GM18517 (cell line): ENCODE measurements around the gene MERTK.
"Not testable (repeated sequence)": the region's sequence is repeated elsewhere in the genome, so short reads cannot be mapped to it uniquely, and the experiment has no call there.

Experiments used
- ATAC-seq: cut with Tn5 transposase; IDR thresholded peaks from one replicate; pipeline ENCODE4 v1.9.1; 2021; ENCODE audit warnings: mild to moderate bottlenecking, moderate library complexity; ENCODE audit not compliant: unreplicated experiment

Gene MERTK

GRCh38 chr2:111909079-111909478 lies 10.7 kb downstream of the MERTK start:
- no peak for ATAC-seq

GRCh38 chr2:111909997-111910396 lies 11.6 kb downstream of the MERTK start:
- not testable (repeated sequence) for ATAC-seq

- no peak for ATAC-seq
Observed at GRCh38 chr2:111910609-111911277, 12.3 kb downstream of the MERTK start.

DNA sequence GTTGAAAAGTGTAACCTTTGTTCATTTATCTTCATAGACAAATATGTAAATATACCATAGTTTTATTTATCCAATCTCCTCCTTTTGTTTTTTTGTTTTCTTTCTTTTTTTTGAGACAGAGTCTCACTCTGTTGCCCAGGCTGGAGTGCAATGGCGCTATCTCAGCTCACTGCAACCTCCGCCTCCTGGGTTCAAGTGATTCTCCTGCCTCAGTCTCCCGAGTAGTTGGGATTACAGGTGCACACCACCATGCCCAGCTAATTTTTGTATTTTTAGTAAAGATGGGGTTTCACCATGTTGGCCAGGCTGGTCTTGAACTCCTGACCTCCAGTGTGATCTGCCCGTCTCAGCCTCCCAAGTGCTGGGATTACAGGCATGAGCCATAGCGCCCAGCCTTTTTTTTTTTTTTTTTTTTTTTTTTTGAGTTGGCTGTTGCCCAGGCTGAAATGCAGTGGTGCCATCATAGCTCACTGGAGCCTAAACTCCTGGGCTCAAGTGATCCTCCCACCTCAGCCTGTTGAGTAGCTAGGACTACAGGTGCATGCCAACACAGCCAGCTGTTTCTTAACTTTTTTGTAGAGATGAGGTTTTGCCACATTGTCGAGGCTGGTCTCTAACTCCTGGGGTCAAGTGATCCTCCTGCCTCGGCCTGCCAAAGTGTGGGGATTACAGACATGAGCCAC lies 13.0 kb downstream of the MERTK start:
- not testable (repeated sequence) for ATAC-seq

GRCh38 chr2:111912547-111912946 lies 14.1 kb downstream of the MERTK start:
- ATAC-seq, result no peak

GRCh38 chr2:111917106-111917505 lies 18.7 kb downstream of the MERTK start:
- no peak for ATAC-seq

GRCh38 chr2:111918383-111918806 lies 20.0 kb downstream of the MERTK start:
- no peak for ATAC-seq

GRCh38 chr2:111919365-111919764 lies 21.0 kb downstream of the MERTK start:
- ATAC-seq, result no peak

DNA sequence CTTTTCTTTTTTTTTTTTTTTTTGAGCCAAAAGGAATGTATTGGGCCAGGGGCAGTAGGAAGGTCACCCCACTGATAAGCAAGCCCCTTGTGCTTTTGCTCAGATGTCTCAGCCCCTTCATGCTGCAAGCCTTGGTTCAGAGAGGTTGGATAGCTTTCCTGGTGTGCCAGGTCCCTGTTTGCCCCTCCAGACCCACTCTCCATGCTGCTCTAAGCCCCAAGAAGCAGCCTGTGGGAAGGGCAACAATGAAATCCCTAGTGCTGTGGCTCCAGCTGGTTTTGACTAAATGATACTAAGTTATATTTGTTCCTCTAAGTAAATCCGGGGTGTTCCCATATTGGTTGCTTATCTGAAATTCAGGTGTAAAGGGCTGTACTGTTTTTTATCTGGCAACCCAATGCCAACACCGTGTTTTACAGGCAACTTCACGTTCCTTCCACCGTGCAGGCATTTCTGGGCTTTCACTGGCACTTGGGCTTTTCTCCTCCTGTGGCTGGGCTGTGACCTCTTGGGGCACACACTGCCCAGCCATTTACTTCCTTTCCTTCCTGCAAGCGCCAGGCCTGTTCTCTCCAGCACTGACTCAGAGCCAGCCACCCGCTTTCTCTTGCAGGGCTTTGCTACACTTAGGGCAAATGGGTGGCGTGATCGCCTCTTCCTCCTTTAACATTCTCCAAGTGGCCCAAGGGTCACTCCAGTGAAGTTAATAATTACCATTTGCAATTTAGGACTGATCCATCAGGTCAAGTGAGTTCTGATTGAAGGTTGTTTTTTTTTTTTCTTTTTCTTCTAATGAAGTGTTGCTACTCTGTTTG lies 21.6 kb downstream of the MERTK start:
- ATAC-seq, result no peak

- no peak for ATAC-seq
Observed at GRCh38 chr2:111923276-111923804, 24.9 kb downstream of the MERTK start.

DNA sequence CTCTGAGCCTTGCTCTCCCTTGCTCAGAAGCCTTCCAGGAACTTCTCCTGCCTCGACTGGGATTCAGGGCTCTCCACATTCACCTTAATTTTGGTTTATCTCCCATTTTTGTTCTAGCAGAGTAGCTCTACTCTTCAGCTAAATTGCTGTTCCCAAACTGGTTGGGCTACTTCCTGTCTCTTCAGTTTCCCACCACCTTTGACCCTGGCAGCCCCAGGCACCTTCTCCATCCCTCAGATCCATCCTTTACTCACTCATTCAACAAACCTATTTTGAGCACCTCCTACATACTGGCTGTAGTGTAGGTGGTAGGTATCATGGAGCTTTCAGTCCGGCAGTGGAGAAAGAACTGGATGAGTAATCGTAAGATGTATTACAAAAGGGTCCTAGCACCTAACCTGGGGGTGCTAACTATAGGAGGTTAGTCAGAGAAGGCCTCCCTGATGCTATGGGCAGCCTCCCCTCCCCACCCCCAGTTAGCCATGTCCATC lies 26.3 kb downstream of the MERTK start:
- ATAC-seq, result no peak

DNA sequence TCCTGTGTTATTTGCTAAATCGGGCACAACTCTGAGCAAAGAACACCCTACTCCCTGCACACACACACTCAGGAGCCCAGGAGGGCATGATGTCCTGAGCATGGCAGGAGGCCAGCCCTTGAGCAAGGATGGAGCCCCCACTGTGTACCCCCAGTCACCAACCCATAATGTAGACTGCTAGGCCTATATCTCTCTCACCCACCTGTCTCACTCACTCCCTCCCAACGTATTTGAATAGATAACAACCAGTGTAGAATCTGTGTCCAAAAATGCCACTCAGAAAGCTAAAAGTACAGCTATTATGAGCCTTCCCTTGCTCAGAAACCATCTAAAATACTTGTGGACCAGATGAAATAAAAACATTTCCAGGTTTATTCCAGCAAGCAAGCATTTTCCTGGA lies 29.3 kb downstream of the MERTK start:
- no peak for ATAC-seq

DNA sequence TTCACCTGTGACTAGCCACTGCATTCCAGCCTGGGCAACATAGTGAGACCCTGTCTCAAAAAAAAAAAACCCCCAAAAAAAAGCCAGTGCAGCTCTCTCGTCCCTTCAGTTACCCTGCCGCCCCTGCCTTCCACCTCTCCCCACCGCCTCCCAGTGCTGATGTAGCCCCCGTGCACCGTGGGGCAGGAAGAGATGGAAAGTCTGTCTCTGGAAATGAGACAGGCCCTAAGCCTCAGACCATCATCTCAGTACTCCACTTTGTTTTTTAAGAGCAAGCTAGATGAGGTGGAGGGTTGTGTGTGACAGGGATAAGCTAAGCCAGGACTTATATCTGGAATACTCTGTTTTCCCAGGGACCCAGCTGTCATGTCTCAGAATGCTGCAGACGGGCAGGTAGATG lies 32.0 kb downstream of the MERTK start:
- no peak for ATAC-seq

GRCh38 chr2:111930875-111931274 lies 32.5 kb downstream of the MERTK start:
- no peak for ATAC-seq

GRCh38 chr2:111932841-111933291 lies 34.5 kb downstream of the MERTK start:
- no peak for ATAC-seq

DNA sequence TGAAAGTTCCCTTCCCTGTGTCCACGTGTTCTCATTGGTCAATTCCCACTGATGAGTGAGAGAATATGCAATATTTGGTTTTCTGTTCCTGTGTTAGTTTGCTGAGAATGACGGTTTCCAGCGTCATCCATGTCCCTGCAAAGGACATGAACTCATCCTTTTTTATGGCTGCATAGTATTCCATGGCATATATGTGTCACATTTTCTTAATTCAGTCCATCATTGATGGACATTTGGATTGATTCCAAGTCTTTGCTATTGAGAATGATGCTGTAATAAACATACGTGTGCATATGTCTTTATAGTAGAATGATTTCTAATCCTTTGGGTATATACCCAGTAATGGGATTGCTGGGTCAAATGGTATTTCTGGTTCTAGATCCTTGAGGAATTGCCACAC lies 35.5 kb downstream of the MERTK start:
- ATAC-seq, result not testable (repeated sequence)

- ATAC-seq, result no peak
Observed at GRCh38 chr2:111936881-111937280, 38.5 kb downstream of the MERTK start.

GRCh38 chr2:111938392-111938791 lies 40.0 kb downstream of the MERTK start:
- no peak for ATAC-seq

- ATAC-seq, result no peak
Observed at GRCh38 chr2:111940333-111941196, 42.2 kb downstream of the MERTK start.

DNA sequence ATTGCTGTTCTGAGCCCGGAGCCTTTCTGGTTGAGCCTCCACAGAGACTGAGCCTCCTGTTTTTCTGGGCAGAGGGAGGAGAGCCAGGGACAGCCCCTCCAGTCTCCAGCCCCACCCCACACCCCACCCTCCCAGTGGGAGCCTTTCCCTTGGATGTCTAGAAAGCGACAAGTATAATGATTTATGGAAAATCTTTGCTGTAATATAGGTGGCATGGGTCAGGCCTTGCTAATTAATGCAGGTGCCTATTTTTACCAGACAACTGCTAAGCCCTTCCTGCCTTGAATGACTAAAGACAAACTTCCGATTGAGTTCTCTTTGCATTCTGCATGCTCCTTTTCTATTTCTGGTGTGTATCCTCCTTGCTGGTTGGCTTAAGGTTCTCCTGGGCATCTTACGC lies 43.1 kb downstream of the MERTK start:
- no peak for ATAC-seq
